T47D (cell line): Measurements from ENCODE around the gene IL1RAPL2.

Experiments used
- DNase-seq, 2 experiments: peaks; one replicate each; pipeline versions ENCODE4 v3.0.0 to v3.0.0-alpha.2; 2011 to 2012; ENCODE audit warnings: low read depth in 1 of 2, low spot score in 1 of 2
- JUND ChIP-seq: IDR thresholded peaks from 2 replicates; pipeline ENCODE4 v1.6.1; 2012; ENCODE audit warnings: low read depth
- in situ Hi-C: cut with HindIII; loops from 2 replicates; pipeline ENCODE4 v1.10.0; 2016; ENCODE audit warnings: low sequenced_read_pairs, low pct_unique_long_range_greater_than_20kb

The IL1RAPL2 gene

GRCh38 chrX:105460376-105460775 is 894.4 kb downstream of the IL1RAPL2 start:
- no peak for TF ChIP-seq JUND
- DNase-seq: no peak
- in situ Hi-C loops: no loop called here

GRCh38 chrX:105461016-105461415 is 895.0 kb downstream of the IL1RAPL2 start:
- no peak for TF ChIP-seq JUND
- in situ Hi-C loops: no loop called here
- DNase-seq: no peak

- no peak for DNase-seq
- in situ Hi-C loops: no loop called here
- TF ChIP-seq JUND: no peak
Observed at GRCh38 chrX:105462186-105462585, 896.2 kb downstream of the IL1RAPL2 start.

GRCh38 chrX:105463473-105463872 is 897.5 kb downstream of the IL1RAPL2 start:
- in situ Hi-C loops: no loop called here
- no peak for TF ChIP-seq JUND
- DNase-seq: no peak

- in situ Hi-C loops: no loop called here
- TF ChIP-seq JUND: no peak
- DNase-seq: no peak
Observed at GRCh38 chrX:105464618-105465017, 898.6 kb downstream of the IL1RAPL2 start.

- no peak for DNase-seq
- in situ Hi-C loops: no loop called here
- TF ChIP-seq JUND: no peak
Observed at GRCh38 chrX:105468741-105469140, 902.7 kb downstream of the IL1RAPL2 start.

- no peak for TF ChIP-seq JUND
- in situ Hi-C loops: no loop called here
Observed at GRCh38 chrX:105471597-105471996, 905.6 kb downstream of the IL1RAPL2 start.

GRCh38 chrX:105475801-105476200 is 909.8 kb downstream of the IL1RAPL2 start:
- in situ Hi-C loops: no loop called here

More at GRCh38 chrX:105471597-105471996, 905.6 kb downstream of the IL1RAPL2 start:
- no peak for DNase-seq

GRCh38 chrX:105477351-105477750 is 911.4 kb downstream of the IL1RAPL2 start:
- in situ Hi-C loops: no loop called here
- no peak for TF ChIP-seq JUND

More at GRCh38 chrX:105475801-105476200, 909.8 kb downstream of the IL1RAPL2 start:
- no peak for TF ChIP-seq JUND
- peak in 1 of 2 experiments; percentile 0 for DNase-seq

GRCh38 chrX:105480646-105481310 is 914.8 kb downstream of the IL1RAPL2 start:
- no peak for DNase-seq
- in situ Hi-C loops: no loop called here
- no peak for TF ChIP-seq JUND

More at GRCh38 chrX:105477351-105477750, 911.4 kb downstream of the IL1RAPL2 start:
- no peak for DNase-seq

- no peak for DNase-seq
- in situ Hi-C loops: no loop called here
- no peak for TF ChIP-seq JUND
Observed at GRCh38 chrX:105483011-105483410, 917.0 kb downstream of the IL1RAPL2 start.

GRCh38 chrX:105488716-105489115 is 922.7 kb downstream of the IL1RAPL2 start:
- no peak for DNase-seq
- in situ Hi-C loops: no loop called here
- TF ChIP-seq JUND: no peak

- no peak for DNase-seq
- in situ Hi-C loops: no loop called here
- TF ChIP-seq JUND: no peak
Observed at GRCh38 chrX:105495376-105495775, 929.4 kb downstream of the IL1RAPL2 start.

GRCh38 chrX:105502336-105502735 is 936.3 kb downstream of the IL1RAPL2 start:
- no peak for DNase-seq
- in situ Hi-C loops: no loop called here
- TF ChIP-seq JUND: no peak
